SIG-M5 (cell line): ENCODE data around the gene CERKL.

Source experiments
- DNase-seq: peaks from one replicate; lab custom pipeline; 2025; lab: John Stamatoyannopoulos, UW

Gene CERKL

DNA sequence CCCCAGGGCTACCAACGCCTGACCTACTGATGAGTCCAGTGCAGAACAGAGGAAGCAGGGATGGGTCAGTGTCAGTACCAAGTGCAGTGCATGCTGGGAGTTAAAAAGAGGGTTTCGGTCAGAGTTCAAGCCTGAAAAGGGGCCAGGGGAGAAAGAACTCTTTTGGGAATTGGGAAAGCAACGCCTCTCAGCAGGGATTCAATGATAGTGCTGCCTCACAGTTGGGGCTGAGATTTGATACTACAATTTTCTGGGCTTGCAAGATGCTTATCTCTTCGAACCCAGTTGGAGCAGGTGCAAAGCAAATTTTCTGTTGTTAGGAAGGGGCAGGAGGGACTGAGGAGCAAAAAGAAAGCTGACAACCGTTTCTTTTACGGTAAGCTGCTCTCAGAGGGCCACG is 82.6 kb downstream of the CERKL start:
- no peak for DNase-seq

DNA sequence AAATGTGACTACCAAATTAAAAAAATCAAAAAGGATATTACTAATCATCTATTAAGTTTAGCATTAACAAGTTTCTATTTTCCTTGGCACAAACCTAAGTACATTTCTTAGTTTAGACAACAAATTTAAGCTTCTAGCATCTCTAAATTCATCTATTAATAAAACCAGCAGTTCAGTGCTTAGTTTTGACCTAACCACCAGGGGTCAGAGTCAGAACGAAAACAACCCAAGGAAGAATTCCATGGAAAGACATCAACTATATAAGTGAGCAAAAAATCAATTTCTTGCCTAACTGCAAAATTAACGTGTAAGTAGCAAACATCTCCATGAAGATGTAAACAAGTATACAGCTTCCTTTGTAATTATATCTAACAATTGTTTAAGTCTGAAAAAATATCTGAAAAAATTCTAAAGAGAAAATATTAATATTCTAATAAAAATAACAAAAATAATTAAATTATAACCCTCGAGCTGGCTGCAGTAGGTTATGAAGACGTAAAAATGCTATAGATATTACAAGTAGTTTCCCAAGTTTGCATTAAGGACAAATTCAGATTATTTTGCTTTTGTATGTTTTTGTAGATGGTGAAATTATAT is 83.7 kb downstream of the CERKL start:
- DNase-seq: no peak

DNA sequence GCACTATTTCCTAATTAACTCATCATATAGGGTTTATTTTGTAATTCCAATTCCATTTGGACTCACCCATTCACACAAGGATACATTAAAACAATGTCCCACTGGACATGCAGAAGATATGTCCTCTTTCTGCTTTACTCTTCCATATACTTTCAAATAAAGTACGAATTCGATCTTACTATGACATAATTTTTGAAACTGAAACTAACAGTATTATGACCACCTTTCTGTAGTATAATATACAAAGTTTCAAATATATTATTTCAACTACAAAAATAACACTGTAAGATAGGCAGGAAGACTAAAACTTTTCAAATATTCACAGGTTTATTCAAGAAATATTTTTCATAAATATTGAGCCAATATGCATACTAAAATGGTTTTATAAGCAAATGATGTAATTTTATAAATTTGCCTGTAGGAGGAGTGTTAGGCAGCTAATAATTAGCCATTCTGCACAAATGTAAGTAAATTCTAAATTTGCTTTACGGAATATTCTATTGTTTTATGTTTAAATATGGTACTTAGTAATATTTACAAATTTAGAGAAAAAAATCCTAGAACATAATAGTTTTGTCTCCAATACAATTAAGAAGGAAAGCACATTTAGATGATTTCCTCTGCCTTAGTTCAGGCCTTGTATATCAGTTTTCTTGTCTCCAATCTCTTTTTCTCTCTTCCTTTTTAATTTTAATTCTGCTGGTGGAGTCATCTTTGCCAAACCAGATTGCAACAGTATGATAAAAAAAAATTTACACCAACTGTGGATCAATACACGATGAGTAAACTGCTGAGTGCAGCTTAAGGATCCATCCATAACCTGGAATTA is 85.9 kb downstream of the CERKL start:
- no peak for DNase-seq

DNA sequence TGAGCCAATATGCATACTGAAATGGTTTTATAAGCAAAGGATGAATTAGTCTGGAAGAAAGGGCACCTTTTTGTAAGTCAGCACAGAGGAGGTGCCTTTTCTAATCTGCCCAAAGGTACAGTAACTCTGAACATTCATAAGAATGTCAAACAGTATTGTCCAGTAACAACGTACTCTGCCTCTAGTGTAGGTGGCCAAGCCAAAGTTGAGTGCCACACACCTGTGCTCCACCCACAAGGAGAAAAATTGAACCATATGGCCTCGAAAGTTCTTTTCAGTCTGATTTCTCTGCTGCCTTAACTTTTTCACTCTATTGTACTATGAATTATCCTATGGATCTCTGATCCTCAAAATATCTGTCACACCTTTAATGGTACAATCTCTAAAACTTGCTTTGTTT is 86.8 kb downstream of the CERKL start:
- DNase-seq: no peak

DNA sequence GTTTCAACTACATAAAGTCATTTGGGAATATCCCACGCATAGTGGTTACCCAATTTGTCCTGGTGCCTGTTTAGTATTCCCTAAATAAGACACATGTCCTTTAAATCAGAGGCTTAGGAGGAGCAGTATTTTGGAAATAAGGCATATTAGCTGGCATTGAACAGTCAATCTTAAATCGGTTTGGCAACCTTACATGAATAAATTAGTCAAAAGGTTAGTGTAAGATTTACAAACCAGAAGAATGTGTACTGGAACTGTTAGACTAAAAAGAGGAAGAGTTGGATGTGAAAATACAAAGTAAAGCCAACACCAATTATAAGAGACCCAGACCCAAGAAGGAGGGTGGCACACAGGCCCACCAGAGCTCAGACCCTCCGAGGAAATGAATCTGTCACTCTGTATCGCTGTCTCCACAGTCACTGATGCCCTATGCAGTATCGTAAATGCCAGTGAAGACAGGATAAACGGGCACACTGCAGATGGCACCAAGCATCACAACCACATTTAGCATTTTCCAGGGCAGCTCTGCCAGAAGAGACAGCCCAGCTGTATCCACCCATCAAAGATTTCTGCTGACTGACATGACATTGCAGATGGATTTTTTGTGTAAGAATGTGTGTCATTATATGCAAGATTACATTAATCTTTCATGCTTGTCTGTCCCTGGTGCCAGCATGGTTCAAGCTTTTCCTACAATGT is 90.4 kb downstream of the CERKL start:
- no peak for DNase-seq

DNA sequence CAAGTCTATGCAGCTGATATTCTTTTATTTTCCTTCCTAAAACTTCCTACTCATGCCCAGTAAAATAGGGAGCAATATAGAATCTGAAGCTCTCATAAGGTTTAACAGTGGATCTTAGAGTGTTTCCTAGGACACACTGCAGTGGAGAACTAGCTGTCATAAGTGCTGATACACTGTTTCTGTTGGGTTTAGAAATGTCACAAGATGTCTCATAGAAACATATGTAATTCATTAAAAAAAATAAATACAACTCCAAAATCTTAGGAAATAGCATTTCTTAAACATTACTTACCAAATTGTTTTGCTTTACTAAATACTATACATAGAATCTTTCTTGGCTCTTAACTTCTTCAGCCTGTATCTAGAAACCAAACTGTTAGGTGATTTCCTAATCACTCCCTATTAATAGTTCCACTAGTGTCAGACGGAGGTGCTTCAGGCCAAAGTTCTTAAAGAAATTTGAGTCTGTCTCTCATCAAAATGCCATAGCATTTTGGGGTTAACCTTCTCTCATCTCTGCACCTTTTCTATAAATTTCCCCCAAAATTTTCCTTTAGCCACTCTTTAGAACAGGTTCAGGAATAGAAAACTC is 93.7 kb downstream of the CERKL start:
- DNase-seq: no peak

DNA sequence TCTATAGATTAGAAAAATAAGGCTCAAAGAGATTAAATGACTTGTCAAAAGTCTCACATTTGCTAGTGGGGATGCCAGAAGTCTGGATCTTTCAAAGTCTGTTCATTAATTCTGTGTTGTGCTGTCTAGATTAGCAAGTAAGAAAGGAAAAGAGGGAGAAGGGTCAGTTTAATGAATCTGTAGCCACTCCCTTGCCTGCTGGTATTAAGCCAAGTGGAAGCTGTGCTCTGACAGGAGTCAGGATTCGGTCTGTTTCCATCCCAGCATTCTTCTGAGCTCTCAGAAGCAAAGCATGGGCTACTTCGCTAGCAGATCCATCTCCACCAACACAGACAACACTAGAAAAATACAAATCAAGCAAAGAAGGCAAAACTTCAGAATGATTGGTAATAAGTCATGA is 98.5 kb downstream of the CERKL start:
- no peak for DNase-seq

DNA sequence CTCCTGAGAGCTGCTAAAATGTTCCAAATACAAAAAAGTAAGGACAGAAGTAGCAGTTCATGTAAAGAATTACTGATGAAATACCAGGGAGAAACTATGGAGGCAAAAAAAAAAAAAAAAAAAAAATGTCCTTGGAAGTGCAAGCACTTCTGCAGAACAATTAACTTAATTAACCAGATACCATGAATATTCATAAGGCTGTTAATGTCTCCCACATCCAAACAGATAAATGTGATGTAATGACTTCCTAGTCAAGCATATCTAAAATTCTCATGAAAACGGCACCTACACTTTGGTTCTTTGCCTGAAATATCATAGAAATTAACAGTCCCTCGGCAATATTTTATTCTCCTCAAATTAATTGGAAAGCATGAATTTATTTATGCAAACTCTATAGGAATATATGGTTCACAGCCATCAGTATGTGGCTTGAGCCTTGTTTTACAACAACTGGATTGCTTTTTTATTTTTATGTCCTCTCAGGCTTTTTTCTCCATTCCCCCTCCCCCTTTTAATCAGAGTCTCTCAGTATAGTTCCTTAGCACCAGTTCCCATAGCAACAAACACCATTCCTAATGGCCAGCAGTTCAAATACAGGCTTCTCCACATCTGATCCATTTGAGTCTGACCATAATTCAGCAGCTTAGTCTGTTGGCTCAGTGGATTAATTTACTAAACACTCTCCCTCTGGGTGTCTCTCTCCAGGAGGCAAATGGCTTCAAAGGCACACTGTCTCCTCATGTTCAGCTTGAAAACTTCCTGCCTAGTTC is 102.7 kb downstream of the CERKL start:
- no peak for DNase-seq

DNA sequence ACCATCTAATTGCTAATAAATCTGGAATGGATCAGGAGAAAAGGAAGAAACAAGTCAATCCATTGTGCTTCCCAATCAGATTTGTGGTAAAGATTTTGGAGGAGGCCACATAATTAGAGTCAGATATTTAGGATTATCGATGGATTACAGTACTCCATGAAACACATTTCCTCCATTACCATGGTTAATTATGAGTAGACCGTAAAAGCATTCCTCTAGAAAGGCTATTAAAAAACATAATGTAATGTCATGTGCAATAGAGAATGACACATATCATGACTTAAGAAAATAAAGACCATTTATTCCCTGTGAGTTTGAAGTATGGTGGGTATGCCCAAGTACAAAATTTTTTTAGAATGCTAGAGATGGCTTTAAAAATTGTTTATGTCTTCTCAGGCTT is 103.7 kb downstream of the CERKL start:
- no peak for DNase-seq

DNA sequence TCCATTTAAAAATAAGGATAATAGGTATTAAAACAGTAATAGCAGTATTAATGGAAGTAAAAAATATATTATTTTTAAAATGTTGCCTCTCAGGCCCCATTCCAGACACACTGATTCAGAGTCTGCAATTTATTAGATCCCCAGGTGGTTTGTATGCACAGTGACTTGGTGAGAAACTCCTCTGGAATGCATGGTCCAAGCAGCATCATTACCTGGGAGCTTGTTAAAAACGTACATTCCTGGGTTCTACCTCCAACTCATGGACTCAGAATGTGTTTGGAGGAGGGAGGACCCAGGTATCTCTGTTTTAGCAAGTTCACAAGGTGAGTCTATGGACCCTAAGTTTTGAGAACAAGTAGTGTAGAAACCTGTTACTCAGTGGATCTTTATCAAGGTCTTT is 104.1 kb downstream of the CERKL start:
- no peak for DNase-seq

DNA sequence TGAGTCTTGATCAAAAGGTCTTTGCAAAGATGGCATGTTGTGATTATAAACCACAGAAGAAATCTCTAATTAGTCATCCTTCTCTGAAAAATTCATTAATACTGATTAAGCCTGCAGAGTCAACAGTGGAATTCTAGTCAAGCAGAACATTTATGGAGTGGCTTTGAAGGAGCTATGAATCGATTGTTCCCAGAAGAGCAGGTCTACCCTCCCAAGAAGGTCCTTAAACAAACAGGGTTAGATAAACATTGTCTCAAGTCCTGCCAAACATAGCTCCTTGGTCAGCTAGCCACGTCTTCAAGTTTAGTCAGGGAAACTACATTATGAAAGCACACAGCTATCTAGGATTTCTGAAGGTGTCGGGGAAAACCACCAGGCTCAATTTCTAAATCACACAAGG is 110.8 kb downstream of the CERKL start:
- no peak for DNase-seq

DNA sequence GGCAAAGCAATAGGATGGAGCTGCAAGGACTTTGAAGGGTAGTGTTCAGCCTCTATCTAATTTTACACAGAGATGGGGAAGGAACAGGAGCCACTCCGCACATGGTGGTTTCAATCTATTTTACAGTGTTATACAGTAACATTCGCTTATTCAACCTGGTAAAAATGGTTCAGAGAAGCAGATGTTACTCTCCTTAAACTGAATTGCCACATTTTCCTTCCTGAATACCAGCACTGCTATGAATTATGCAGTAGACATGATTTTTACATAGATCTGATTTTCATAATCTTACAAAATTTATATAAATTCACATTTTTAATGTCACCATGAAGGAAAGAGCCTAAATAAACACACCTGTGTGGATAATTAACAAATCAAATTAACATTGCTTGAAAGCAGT is 114.7 kb downstream of the CERKL start:
- no peak for DNase-seq

DNA sequence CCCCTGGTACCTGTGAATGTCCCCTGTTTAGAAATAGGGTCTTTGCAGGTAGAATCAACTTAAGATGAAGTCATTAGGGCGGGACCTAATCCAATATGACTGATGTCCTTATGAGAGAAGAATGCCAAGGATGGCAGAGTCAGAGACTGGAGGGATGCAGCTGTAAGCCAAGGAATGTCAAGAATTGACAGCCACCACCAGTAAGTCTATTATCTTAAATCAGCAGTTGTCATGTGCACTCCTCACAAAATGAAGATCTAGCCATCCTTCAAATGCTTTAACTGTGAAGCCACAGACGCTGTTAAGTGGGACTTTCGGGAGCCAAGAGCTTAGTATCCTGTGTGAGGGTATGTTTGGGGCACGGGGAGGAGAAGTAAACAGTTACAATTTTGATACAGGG is 116.5 kb downstream of the CERKL start:
- DNase-seq: no peak

DNA sequence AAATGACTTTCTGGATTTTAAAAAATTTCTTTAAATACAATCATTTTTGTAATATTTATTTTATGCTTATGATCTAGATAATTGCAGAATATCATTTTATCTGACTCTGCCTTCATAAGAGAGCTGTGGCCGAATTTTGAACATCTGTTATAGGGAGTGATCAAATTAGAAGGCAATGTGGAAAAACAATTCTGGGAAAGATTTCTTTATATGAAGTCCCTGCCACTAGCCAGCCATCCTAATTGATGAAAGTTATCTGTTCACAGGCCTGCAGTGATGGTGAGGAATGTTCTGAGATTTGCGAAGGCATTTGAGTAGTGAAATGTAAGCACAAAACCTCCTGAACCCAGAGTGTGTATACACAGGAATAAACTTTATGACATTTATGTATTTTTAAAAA is 120.2 kb downstream of the CERKL start:
- no peak for DNase-seq

DNA sequence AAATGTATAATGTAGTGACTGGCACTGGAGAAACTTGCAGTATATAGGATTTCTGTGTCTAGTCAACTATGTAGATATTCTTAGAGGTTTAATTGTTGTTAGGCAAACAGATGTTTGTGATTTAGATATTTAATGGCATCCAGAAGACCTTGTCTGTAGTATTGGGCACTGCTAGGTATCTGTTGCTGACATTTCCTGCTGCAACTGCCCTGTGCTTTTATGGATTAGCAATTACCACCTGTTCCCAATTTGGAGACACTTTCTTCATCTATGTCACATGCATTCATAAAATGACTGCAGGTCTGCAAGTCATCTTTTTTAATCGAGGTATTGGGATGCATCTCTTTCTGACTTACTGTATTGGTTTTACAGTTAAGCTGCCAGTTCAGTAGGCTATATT is 128.5 kb downstream of the CERKL start:
- no peak for DNase-seq

DNA sequence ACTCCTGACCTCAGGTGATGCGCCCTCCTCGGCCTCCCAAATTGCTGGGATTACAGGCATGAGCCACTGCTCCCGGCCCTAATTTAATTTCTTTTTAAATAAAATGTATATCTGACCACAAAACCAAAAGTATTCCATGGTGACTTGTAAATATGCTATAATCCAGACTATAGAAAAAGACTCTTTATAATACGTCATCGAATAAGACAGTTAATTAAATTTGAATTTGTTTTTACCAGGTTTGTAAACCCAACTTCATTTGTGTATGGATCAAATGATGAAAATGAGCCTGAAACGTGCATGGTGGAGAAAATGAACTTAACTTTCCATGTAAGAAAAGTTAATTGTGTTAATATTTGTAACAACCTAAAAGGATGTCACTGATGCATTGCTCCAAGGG is 129.8 kb downstream of the CERKL start:
- DNase-seq: no peak

DNA sequence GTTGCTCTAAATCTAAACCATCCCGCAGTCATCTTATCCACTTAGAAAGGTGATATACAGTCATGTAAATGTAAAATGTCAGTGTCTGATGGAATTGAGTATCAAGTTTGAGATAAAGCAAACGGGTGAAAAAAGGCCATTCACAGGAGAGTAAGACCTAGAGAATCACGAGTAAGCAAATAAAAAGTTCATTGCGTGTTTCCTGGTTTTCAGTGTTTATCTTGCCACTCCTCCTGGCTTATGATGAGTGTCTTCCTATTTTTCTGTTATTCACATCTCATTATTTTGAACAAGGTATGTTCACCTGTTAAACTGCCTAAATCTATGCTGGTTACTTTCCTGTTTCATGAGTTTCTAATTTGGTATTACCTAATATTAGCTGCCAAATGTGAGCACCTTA is 130.9 kb downstream of the CERKL start:
- no peak for DNase-seq

DNA sequence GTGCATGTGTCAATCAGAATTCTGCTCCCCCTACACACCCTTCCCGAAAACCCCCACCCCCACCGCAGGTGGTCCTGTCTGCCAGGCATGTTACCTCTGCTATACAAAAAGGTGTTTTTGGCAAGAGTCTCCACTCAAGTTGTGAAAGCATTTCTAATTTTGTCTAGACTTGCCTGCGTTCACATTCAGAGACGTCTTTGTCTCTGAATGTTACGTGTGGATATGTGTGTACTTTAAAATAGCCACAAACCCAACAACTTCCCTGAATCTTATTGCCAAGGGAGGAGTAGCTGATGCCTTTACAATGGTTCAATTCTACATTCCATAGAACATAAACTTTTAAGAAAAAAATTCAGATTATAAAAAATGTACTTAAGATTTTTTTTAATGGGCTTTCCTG is 133.1 kb downstream of the CERKL start:
- no peak for DNase-seq

DNA sequence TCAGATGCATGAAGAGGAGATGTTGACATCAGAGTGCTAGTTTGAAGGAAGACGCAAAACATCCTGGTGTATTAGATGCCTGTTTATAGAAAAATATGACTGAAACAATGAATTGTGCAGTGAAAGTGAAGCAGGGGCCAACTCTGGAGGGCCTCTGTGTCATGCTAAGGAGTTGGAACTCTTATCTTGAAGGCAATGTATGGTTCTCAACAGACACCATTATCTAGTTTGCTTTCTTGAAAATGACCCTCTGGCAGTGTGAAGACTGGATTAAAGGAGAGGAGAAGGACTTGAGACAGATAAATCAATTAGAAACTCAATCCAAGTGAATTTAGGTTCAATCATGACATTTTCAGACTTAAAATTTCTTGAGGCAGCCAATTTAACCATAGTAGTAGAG is 136.7 kb downstream of the CERKL start:
- DNase-seq: no peak

DNA sequence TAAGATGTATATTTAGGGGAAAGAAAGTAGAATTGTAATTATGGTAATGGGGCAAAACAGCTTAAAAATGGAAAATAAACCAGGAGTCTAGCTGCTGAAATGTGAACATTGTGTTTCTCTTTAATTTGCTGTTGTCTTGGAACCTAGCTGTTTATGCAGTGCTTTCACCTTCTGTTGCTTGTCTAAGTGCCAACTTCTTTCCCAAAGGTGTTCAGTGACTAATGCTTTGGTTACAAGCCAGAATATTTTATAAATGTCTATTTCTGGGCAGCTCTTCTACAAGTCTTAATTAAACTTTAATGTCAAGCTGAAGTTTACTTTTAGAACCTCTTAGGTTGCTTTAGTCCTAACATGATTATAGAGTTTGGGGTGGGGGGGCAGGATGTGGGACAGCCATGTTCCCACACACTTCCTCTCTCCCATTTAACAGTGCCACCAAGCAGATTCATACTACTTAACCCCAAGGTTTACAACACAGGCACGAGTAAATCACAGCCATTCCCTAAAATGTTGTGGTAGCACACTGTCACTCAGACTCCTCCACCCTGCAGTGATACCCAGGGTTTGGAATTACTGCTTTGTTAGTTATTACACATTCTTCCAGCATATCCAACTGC is 139.1 kb downstream of the CERKL start:
- no peak for DNase-seq

DNA sequence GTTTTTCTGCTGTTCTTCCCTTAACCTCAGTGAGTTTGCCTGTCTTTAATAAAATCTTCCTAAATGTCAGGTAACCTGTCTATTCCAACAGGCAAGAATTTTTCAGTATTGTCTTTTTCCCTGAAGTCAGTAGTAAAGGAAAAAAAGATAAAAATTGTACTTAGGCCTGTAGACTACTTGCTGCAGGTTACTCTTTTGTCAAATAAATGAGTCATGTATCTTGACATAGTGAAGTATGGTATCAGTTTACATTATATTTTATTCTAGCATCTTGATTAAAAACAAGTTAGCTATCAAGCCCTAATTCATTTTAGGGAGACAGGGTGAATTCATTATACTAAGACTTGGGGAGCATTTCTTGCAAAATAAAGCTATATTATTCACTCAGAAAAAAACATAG is 139.9 kb downstream of the CERKL start:
- no peak for DNase-seq

DNA sequence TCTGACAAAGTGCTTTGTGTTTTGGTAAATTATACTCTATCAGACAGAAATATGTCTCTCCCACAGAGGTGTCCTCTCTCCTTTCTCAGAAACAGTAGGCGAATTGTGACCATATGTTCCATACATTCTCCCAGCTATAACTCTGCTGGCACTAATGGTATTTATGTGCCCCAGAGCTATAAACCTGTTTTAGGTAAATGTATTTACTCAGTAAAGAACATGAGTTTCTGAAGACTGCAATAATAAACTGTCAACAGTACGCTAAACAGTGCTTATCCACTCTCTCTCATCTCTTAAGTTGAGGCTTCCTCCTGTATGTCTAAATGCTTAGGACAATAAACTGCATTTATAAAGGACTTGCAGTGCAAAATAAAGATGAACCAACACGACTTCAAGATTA is 141.2 kb downstream of the CERKL start:
- no peak for DNase-seq
